BJ (cell line): ENCODE data around the gene SORCS2. TPM values are rescaled to one million over a fixed set of nuclear protein-coding genes. Genes with fewer than 3 reads are reported as not detected.

Experiments used
- CTCF ChIA-PET: fragments of 350-600 bp; formaldehyde crosslinking; extraction: SDS; loops from one replicate; lab custom pipeline; 2021; ENCODE audit warnings: antibody characterized with exemption, inconsistent platforms; lab: Yijun Ruan, JAX
- POLR2A ChIA-PET: fragments of 300-600 bp; sonication (Branson Sonifier 250); formaldehyde crosslinking; extraction: SDS; loops from one replicate; lab custom pipeline; 2021; ENCODE audit warnings: antibody characterized with exemption; lab: Charles Lee
- DNase-seq: peaks from one replicate; pipeline ENCODE4 v3.0.0-alpha.2; 2011; ENCODE audit warnings: low read depth
- H3K27me3 ChIP-seq: 2 replicates; pipeline ENCODE4 v1.6.0; 2011; ENCODE audit warnings: low read length; ENCODE audit not compliant: control insufficient read depth, insufficient read depth
- H3K36me3 ChIP-seq: 2 replicates; pipeline ENCODE4 v1.5.1; 2011; ENCODE audit warnings: low read length; ENCODE audit not compliant: control insufficient read depth, insufficient read depth
- H3K4me3 ChIP-seq: 2 replicates; pipeline ENCODE4 v1.5.1; 2011; ENCODE audit warnings: low read depth, mild to moderate bottlenecking, control low read depth, low read length
- polyA plus RNA-seq: library from polyadenylated mRNA; depleted of rRNA; stranded (reverse); fragments of >200 nt; gene quantifications from 2 replicates; pipeline ENCODE4 v1.2.3, GENCODE V29; 2011
- TF ChIP-seq, protein P1 (sequence below): IDR thresholded peaks from 2 replicates; pipeline ENCODE4 v1.5.1; 2011; ENCODE audit warnings: low read depth, mild to moderate bottlenecking, control low read depth, inconsistent platforms, low read length, moderate library complexity; ENCODE audit not compliant: insufficient read depth

SORCS2 gene
- polyA plus RNA-seq, 1 experiment: 0.63 TPM

DNA sequence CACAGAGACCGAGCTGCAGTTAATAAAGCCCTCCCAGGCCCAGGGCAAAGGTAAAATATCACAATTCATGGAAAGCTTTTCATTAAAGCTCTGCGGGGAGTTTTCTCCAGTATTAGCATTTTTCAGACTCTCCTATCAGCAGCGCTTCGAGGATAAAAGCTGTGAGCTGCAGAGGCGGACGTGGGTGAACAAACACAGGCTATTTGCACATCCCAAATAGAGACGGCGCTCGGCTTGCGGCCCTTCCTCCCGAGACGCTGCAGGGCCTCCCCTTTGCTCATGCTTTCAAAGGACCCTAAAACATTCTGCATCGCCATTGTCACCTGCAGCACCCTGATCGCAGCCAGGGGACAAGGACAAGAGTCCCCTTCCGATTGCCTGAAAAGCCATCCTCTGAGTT is 97.3 kb downstream of the SORCS2 start:
- CTCF ChIA-PET: interaction anchor here (1.2 to 2.8 kb wide), 3 partner anchors 9 to 98 kb away, joined by 4 to 11 read pairs (median 7); no protein-coding TSS in a partner anchor
- POLR2A ChIA-PET: no interaction called here
- H3K36me3 ChIP-seq: no peaks in the 10 kb centered on the region
- no peak for DNase-seq
- TF ChIP-seq, protein P1, sequence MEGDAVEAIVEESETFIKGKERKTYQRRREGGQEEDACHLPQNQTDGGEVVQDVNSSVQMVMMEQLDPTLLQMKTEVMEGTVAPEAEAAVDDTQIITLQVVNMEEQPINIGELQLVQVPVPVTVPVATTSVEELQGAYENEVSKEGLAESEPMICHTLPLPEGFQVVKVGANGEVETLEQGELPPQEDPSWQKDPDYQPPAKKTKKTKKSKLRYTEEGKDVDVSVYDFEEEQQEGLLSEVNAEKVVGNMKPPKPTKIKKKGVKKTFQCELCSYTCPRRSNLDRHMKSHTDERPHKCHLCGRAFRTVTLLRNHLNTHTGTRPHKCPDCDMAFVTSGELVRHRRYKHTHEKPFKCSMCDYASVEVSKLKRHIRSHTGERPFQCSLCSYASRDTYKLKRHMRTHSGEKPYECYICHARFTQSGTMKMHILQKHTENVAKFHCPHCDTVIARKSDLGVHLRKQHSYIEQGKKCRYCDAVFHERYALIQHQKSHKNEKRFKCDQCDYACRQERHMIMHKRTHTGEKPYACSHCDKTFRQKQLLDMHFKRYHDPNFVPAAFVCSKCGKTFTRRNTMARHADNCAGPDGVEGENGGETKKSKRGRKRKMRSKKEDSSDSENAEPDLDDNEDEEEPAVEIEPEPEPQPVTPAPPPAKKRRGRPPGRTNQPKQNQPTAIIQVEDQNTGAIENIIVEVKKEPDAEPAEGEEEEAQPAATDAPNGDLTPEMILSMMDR: no peak
- H3K27me3 ChIP-seq: peaks cover 9% of the 10 kb centered on the region
- H3K4me3 ChIP-seq: no peak overlapping the region

DNA sequence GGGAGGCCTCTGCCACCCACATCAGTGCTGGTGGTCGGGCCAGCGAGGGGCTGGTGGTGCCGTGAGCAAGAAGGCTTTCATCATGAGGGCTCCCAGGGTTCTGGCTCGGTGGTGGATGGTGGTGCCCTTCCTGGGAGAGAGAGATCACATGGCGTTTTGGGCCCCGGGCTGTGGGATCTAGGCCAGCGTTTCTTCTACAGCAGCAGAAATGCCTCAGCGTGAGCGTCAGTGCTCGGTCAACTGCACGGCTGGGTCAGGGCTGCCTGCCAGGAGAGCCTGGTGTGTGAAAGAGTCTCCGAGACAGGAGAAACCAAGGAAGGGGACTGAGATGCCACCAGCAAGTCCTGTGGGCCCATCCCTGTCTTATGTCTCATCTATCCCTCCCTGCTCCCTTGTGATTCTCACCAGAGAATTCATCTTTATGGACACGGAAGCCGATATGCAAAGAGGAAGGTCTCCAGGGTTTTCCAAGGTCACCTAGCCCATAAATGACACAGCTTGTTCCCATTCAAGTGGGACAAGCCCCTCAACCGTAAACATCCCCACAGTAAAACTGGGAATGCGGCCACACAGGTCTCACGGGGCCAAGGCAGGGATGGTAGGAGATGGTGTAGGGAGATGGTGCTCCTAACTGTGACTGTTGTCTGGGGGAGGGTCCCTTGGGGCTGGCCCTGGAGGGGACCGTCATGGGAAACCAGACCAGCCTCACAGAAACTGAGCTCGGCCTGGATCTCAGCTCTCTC is 99.2 kb downstream of the SORCS2 start:
- Histone ChIP-seq H3K4me3 (no peak overlapping the region), H3K36me3 (no peaks in the 10 kb centered on the region), H3K27me3 (peaks cover 6% of the 10 kb centered on the region)
- TF ChIP-seq, protein P1: no peak
- ChIA-PET CTCF (interaction anchor here (1.5 to 2.8 kb wide), 2 partner anchors 99 to 100 kb away, joined by 3 to 11 read pairs; partner anchors contain the start of gene SORCS2), POLR2A (no interaction called here)
- DNase-seq: no peak

DNA sequence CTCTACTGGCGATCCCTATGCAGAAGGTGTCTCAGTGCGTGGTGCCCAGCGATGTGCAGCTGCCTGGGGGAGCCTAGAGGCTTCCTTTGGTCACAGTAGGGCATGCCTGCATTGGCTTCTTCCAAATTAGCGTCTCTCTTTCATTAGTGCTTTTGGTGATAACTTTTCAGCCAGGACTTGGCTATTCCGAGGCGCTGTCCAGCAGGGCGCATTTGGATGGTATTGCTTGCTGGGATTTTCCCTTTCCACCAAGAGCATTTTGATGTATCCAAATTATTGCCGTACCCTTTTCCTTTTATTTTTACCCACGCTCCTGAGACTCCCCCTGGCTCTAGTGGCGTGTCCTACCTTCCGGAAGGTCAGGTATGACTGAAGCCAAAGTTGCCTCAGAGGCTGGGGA is 101.4 kb downstream of the SORCS2 start:
- no peak for DNase-seq
- ChIA-PET POLR2A (no interaction called here), CTCF (interaction anchor here (7.5 kb wide), 1 partner anchor 98 kb away, joined by 88 read pairs; no protein-coding TSS in a partner anchor)

DNA sequence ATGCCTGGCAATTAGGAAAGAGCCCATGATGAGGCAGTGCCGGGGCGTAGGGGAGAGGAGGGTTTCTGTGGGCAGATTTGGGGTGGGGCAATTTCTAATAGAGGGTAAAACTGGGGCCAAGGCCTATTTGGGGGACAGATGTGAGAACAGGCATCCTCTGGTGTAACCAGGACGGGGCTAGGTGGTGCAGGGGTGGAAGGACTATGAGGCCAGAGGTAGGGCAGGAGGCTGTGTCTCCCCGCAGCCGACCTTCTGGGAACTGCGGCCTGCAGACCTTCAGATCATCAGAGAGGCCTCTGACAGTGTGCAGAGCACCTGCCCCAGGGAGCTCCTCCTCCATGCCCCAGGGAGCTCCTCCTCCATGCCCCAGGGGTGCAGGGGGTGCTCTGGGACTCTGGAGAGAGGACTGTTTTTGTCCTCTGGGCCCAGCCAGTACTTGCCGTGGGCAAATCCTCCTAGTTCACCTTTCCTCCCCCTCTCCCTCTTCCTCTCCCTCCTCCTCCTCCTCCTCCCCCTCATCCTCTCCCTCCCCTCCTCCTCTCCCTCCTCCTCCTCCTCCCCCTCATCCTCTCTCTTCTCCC is 101.9 kb downstream of the SORCS2 start:
- no peaks in the 10 kb centered on the region for H3K36me3 ChIP-seq
- no peak overlapping the region for H3K4me3 ChIP-seq
- POLR2A ChIA-PET: no interaction called here
- CTCF ChIA-PET: interaction anchor here (7.5 to 8.3 kb wide), 2 partner anchors 98 to 104 kb away, joined by 88 to 94 read pairs; partner anchors contain the start of gene SORCS2
- no peaks in the 10 kb centered on the region for H3K27me3 ChIP-seq
- TF ChIP-seq, protein P1: no peak
- DNase-seq: no peak

More for the DNA sequence above, 101.4 kb downstream of the SORCS2 start:
- Histone ChIP-seq H3K27me3 (no peaks in the 10 kb centered on the region; the same call in 1 of the 2 replicates), H3K4me3 (no peak overlapping the region), H3K36me3 (no peaks in the 10 kb centered on the region)
- TF ChIP-seq, protein P1: no peak

DNA sequence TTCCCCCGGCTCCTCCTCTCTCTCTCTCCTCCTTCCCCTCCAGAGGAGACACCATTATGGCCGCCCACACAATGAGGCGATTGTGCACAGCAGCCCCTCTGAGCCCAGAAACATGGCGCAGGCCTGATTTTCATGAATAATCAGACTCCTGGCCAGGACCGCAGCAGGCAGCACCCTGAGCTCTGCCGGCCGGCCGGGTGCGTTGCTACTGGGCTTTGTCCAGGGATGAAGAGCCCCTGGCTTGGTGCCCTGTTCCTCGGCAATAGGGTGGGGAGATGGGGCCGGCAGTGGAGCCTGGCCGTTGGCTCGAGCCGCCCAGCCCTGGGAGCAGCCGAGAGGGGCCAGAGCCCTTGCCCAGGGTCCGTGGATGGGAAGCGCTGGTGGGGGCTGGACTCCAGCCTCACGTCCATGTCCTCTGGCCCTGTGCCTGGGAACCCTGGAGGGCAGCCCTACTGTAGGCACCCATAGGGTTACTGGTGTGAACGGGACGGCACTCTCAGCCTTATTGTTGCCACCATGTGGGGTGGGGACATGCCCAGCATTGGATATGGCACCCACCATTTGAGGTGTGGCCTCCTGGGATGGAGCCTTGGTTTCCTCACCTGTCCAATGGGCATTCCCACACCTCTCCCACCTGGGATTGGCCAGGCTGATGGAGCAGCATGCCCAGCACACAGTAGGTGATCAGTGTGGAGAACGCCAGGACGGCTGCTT is 103.0 kb downstream of the SORCS2 start:
- H3K27me3 ChIP-seq: peaks cover 1% of the 10 kb centered on the region; the same call in 1 of the 2 replicates
- POLR2A ChIA-PET: no interaction called here
- DNase-seq: no peak
- CTCF ChIA-PET: interaction anchor here (1.0 to 8.3 kb wide), 10 partner anchors 10 to 321 kb away, joined by 3 to 94 read pairs (median 4); partner anchors contain the start of gene SORCS2
- TF ChIP-seq, protein P1: no peak
- H3K36me3 ChIP-seq: no peaks in the 10 kb centered on the region
- H3K4me3 ChIP-seq: no peak overlapping the region
